Neuronal stem cell (in vitro differentiated cells): ENCODE results near the gene FLT4.

Experiments used
- DNase-seq: peaks from one replicate; pipeline ENCODE4 v3.0.0-alpha.2; 2013; ENCODE audit warnings: low spot score
- H2AFZ ChIP-seq: one replicate; pipeline ENCODE4 v1.6.1; 2013; ENCODE audit warnings: mild to moderate bottlenecking, low read length, inconsistent platforms
- H2AK5ac ChIP-seq: 2 replicates; pipeline ENCODE4 v1.6.1; 2013; ENCODE audit warnings: low read depth, mild to moderate bottlenecking, inconsistent platforms, low read length, moderate library complexity, mixed read lengths
- H2BK120ac ChIP-seq: 2 replicates; pipeline ENCODE4 v1.6.1; 2013; ENCODE audit warnings: low read depth, mild to moderate bottlenecking, inconsistent platforms, low read length, moderate library complexity, mixed read lengths
- H2BK12ac ChIP-seq: one replicate; pipeline ENCODE4 v1.6.1; 2013; ENCODE audit warnings: low read length, inconsistent platforms
- H2BK15ac ChIP-seq: 2 replicates; pipeline ENCODE4 v1.6.1; 2013; ENCODE audit warnings: mild to moderate bottlenecking, low read length, inconsistent platforms, mixed read lengths
- H2BK5ac ChIP-seq: one replicate; pipeline ENCODE4 v1.6.1; 2013; ENCODE audit warnings: inconsistent platforms, mild to moderate bottlenecking, low read length, moderate library complexity
- H3K14ac ChIP-seq: one replicate; pipeline ENCODE4 v1.6.1; 2013; ENCODE audit warnings: low read length, inconsistent platforms
- H3K18ac ChIP-seq: 2 replicates; pipeline ENCODE4 v1.6.1; 2013; ENCODE audit warnings: low read length, inconsistent platforms
- H3K23ac ChIP-seq: 2 replicates; pipeline ENCODE4 v1.6.1; 2013; ENCODE audit warnings: low read depth, mild to moderate bottlenecking, mixed read lengths, low read length, inconsistent platforms; ENCODE audit not compliant: poor library complexity
- H3K27ac ChIP-seq: replicated peaks from 3 replicates; pipeline ENCODE4 v1.5.1; 2013; ENCODE audit warnings: low read length, inconsistent platforms
- H3K27me3 ChIP-seq, 3 experiments: 2 replicates each; pipeline ENCODE4 v1.6.1; 2013; ENCODE audit warnings: low read length in 3 of 3, mild to moderate bottlenecking in 2 of 3, inconsistent platforms in 1 of 3, low read depth in 1 of 3, mixed read lengths in 1 of 3, moderate library complexity in 1 of 3; ENCODE audit not compliant: control insufficient read depth in 3 of 3, insufficient read depth in 3 of 3
- H3K36me3 ChIP-seq, 2 donors: replicated peaks in 1 of 2; 2 replicates each; pipeline ENCODE4 v1.6.1; 2013; ENCODE audit warnings: low read length in 2 of 2; ENCODE audit not compliant: control insufficient read depth in 2 of 2, insufficient read depth in 2 of 2
- H3K4ac ChIP-seq: 2 replicates; pipeline ENCODE4 v1.6.1; 2013; ENCODE audit warnings: inconsistent platforms, mild to moderate bottlenecking, low read length, moderate library complexity
- H3K4me1 ChIP-seq, 2 donors: 1 replicate in 1 of 2; 2 replicates in 1 of 2; pipeline ENCODE4 v1.6.1; 2013; ENCODE audit warnings: low read length in 2 of 2, low read depth in 1 of 2; ENCODE audit not compliant: control insufficient read depth in 2 of 2, insufficient read depth in 1 of 2
- H3K4me2 ChIP-seq: one replicate; pipeline ENCODE4 v1.6.1; 2013; ENCODE audit warnings: mild to moderate bottlenecking, low read length, inconsistent platforms; ENCODE audit not compliant: insufficient read depth, poor library complexity, severe bottlenecking
- H3K4me3 ChIP-seq, 2 donors: 2 replicates each; pipeline ENCODE4 v1.5.1; 2013; ENCODE audit warnings: low read length in 2 of 2, mild to moderate bottlenecking in 2 of 2, inconsistent platforms in 1 of 2, moderate library complexity in 1 of 2
- H3K79me1 ChIP-seq: one replicate; pipeline ENCODE4 v1.6.1; 2013; ENCODE audit warnings: low read depth, mild to moderate bottlenecking, inconsistent platforms, low read length, moderate library complexity
- H3K9ac ChIP-seq: one replicate; pipeline ENCODE4 v1.6.1; 2013; ENCODE audit warnings: mild to moderate bottlenecking, low read depth, low read length, inconsistent platforms; ENCODE audit not compliant: poor library complexity
- H3K9me3 ChIP-seq, 2 donors: replicated peaks in 1 of 2; 2 replicates each; pipeline versions ENCODE3 to v1.6.1; 2013; ENCODE audit warnings: low read length in 2 of 2, mild to moderate bottlenecking in 2 of 2, inconsistent platforms in 1 of 2, low read depth in 1 of 2, mixed read lengths in 1 of 2, moderate library complexity in 1 of 2; ENCODE audit not compliant: control insufficient read depth in 2 of 2, insufficient read depth in 1 of 2
- H4K8ac ChIP-seq: one replicate; pipeline ENCODE4 v1.6.1; 2013; ENCODE audit warnings: low read depth, mild to moderate bottlenecking, inconsistent platforms, low read length, moderate library complexity
- H4K91ac ChIP-seq: one replicate; pipeline ENCODE4 v1.6.1; 2013; ENCODE audit warnings: low read length, low read depth, mild to moderate bottlenecking, inconsistent platforms; ENCODE audit not compliant: poor library complexity
- WGBS, 2 donors: extraction: QIAGEN DNeasy Blood & Tissue Kit; methylation state at CpG; one replicate each; pipeline ENCODE4 v1.1.7; 2013; ENCODE audit warnings: missing lambda C conversion rate in 2 of 2, mixed read lengths in 1 of 2; ENCODE audit not compliant: insufficient read length in 2 of 2, insufficient replicate concordance in 1 of 2; ENCODE audit errors: extremely low coverage in 2 of 2; 5-methylcytosine and 5-hydroxymethylcytosine counted together

The FLT4 gene

DNA sequence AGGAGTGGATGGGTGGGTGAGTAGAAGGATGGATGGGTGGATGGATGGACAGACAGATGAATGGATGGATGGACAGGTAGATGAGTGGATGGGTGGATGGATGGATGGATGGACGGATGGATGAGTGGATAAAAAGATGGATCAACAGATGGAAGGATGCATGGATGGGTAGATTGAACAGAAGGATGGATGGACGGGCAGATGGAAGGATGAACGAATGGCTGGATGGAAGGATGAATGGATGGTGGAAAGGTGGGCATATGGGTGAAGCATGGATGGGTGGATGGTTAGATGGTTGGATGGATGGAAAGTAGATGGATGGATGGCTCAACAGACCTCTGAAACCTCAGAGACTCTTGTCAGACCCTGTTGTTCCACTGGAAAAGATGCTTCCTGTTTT lies 10.1 kb downstream of the FLT4 start:
- Histone ChIP-seq H3K9ac (no peak overlapping the region), H2BK5ac (no peak overlapping the region), H3K4ac (no peak overlapping the region), H3K9me3 (no peaks in the 10 kb centered on the region), H2BK12ac (no peak overlapping the region), H3K4me1 (peaks cover 0 to 1% of the 10 kb centered on the region in 2 donors), H3K4me2 (no peak overlapping the region), H3K36me3 (no peaks in the 10 kb centered on the region), H4K91ac (no peak overlapping the region), H2AFZ (peak overlapping the region; percentile 58), H4K8ac (no peak overlapping the region), H2AK5ac (no peak overlapping the region), H3K4me3 (no peak overlapping the region), H2BK120ac (no peak overlapping the region), H3K79me1 (peaks cover 1% of the 10 kb centered on the region), H3K18ac (no peak overlapping the region), H3K14ac (peak overlapping the region; percentile 82), H3K23ac (peak overlapping the region; percentile 97), H3K27ac (no peak overlapping the region), H2BK15ac (no peak overlapping the region), H3K27me3 (peaks cover 0 to 30% (median 0%) of the 10 kb centered on the region in 3 experiments)
- DNase-seq: no peak
- no CpG with 5 or more reads among the region's 3 CpGs for WGBS, 2 donors

- no peak overlapping the region for H4K8ac ChIP-seq
- H3K4ac ChIP-seq: no peak overlapping the region
- no peak for DNase-seq
- no peak overlapping the region for H2BK15ac ChIP-seq
- no peak overlapping the region for H3K4me3 ChIP-seq
- peak overlapping the region; percentile 41 for H2BK120ac ChIP-seq
- peaks cover 0 to 25% (median 0%) of the 10 kb centered on the region in 3 experiments for H3K27me3 ChIP-seq
- no peak overlapping the region for H3K27ac ChIP-seq
- peaks cover 0 to 1% of the 10 kb centered on the region in 2 donors for H3K4me1 ChIP-seq
- no CpG with 5 or more reads among the region's 20 CpGs for WGBS, 2 donors
- no peaks in the 10 kb centered on the region for H3K36me3 ChIP-seq
- peak overlapping the region; percentile 3 for H3K23ac ChIP-seq
- no peak overlapping the region for H4K91ac ChIP-seq
- H3K18ac ChIP-seq: peak overlapping the region; percentile 38
- H2BK5ac ChIP-seq: no peak overlapping the region
- H3K79me1 ChIP-seq: peaks cover 1% of the 10 kb centered on the region
- H2AK5ac ChIP-seq: peak overlapping the region; percentile 7
- no peak overlapping the region for H3K4me2 ChIP-seq
- peak overlapping the region; percentile 9 for H3K14ac ChIP-seq
- no peaks in the 10 kb centered on the region for H3K9me3 ChIP-seq
- peak overlapping the region; percentile 24 for H2AFZ ChIP-seq
- H2BK12ac ChIP-seq: no peak overlapping the region
- no peak overlapping the region for H3K9ac ChIP-seq
Measured at GRCh38 chr5:180637962-180638680, 11.3 kb downstream of the FLT4 start.

DNA sequence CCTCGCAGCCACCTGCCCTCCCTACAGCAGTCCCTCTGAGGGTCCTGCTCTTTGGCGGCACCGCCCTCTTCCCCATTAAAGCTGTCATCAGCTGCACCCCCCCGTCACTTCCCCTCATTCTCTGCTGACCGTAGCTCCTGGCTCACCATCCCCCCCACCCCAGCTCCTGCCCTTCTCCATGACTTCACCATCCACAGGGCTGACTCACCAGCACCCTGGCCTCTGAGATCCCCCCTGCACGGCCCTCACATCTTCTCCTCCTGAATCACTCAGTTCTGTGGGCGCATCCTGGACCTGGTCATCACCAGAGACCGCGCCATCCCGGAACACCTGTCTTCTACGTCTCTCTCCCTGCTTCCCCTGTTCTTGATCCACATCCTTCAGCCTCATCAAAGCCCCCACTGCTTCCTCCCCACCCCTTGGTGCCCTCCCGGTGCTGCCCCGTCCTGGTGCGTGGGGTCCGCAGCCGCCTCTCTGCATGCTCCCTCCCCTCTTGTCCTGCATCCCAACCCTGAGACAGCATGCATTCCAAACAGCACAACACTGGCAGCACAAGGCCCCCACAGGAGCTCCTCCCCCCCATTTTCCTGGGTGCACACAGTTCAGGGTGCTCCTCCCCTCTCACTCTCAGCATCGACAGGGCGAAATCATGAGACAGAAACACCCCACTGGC lies 12.9 kb downstream of the FLT4 start:
- no peak overlapping the region for H3K4me3 ChIP-seq
- peaks cover 0 to 13% (median 0%) of the 10 kb centered on the region in 3 experiments for H3K27me3 ChIP-seq
- no peak overlapping the region for H3K23ac ChIP-seq
- no peak overlapping the region for H3K4ac ChIP-seq
- H3K18ac ChIP-seq: peak overlapping the region; percentile 71
- no peak overlapping the region for H3K27ac ChIP-seq
- no peak overlapping the region for H2BK120ac ChIP-seq
- no peak overlapping the region for H2BK12ac ChIP-seq
- no peak overlapping the region for H2BK5ac ChIP-seq
- H4K91ac ChIP-seq: no peak overlapping the region
- peaks cover 1% of the 10 kb centered on the region for H3K79me1 ChIP-seq
- no peak overlapping the region for H2AK5ac ChIP-seq
- no peaks in the 10 kb centered on the region for H3K9me3 ChIP-seq
- H3K4me1 ChIP-seq: peaks cover 8 to 11% of the 10 kb centered on the region in 2 donors
- no peak overlapping the region for H3K14ac ChIP-seq
- WGBS, 2 donors: no CpG with 5 or more reads among the region's 18 CpGs
- no peak overlapping the region for H3K4me2 ChIP-seq
- H2AFZ ChIP-seq: no peak overlapping the region
- peak overlapping the region; percentile 17 for H4K8ac ChIP-seq
- no peaks in the 10 kb centered on the region for H3K36me3 ChIP-seq
- H3K9ac ChIP-seq: peak overlapping the region; percentile 50
- no peak for DNase-seq
- peak overlapping the region; percentile 67 for H2BK15ac ChIP-seq

DNA sequence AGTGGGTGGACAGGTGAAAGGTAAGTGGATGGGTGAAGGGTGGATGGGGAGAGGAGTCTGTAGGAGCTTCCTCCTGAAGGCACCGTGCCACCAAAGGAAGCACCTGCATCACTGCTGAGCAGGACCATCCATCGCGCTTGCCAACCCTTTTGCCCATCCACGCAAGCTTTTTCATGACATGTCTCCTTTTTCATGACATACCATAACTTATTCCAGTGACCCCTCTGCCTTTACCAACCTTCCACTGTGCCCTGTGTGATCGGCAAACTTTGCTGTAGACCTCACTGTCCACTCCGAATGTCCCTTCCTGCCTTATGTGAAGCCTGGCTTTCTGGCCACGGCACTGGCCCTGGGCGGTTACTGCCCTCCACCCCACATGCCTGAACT lies 13.4 kb downstream of the FLT4 start:
- DNase-seq: no peak
- Histone ChIP-seq H3K23ac (no peak overlapping the region), H2BK15ac (no peak overlapping the region), H3K4ac (no peak overlapping the region), H3K18ac (peak overlapping the region; percentile 21), H3K79me1 (peaks cover 1% of the 10 kb centered on the region), H2AK5ac (no peak overlapping the region), H4K8ac (no peak overlapping the region), H3K9me3 (no peaks in the 10 kb centered on the region), H3K36me3 (no peaks in the 10 kb centered on the region), H2BK5ac (no peak overlapping the region), H3K14ac (no peak overlapping the region), H3K27ac (no peak overlapping the region), H3K4me1 (peaks cover 9 to 12% of the 10 kb centered on the region in 2 donors), H2BK12ac (no peak overlapping the region), H3K9ac (no peak overlapping the region), H2AFZ (no peak overlapping the region), H4K91ac (no peak overlapping the region), H2BK120ac (no peak overlapping the region), H3K4me3 (peak overlapping the region in 1 of 2 donors; percentile 35), H3K4me2 (no peak overlapping the region), H3K27me3 (peaks cover 0 to 7% (median 0%) of the 10 kb centered on the region in 3 experiments)
- no CpG with 5 or more reads among the region's 8 CpGs for WGBS, 2 donors
